GM23338 (cell line): ENCODE measurements around the gene BDH1. TPM values are rescaled to one million over a fixed set of nuclear protein-coding genes. Genes with fewer than 3 reads are reported as not detected.

Experiments
- ATAC-seq: fragments of 200-7000 bp; cut with Tn5 transposase; 3 replicates; pipeline ENCODE4 v1.9.1; 2020
- DNase-seq: peaks from one replicate; pipeline ENCODE4 v3.0.0-alpha.2; 2015; ENCODE audit warnings: low spot score
- H2AFZ ChIP-seq: fragments of 200-600 bp; sonication (generic); 2 replicates; pipeline ENCODE4 v1.8.0; 2016; ENCODE audit warnings: antibody characterized with exemption, mild to moderate bottlenecking, moderate library complexity
- H3F3A ChIP-seq: fragments of 200-600 bp; sonication (generic); replicated peaks from 2 replicates; pipeline ENCODE4 v1.8.0; 2017; ENCODE audit warnings: antibody characterized with exemption, mixed run types, low read depth
- H3K27ac ChIP-seq: fragments of 200-600 bp; sonication (generic); 2 replicates; pipeline ENCODE4 v1.6.1; 2016; ENCODE audit warnings: low read depth
- H3K27me3 ChIP-seq: fragments of 200-600 bp; sonication (generic); 2 replicates; pipeline ENCODE4 v1.8.0; 2016; ENCODE audit warnings: mild to moderate bottlenecking, mixed run types, moderate library complexity; ENCODE audit not compliant: insufficient read depth
- H3K36me3 ChIP-seq: fragments of 200-600 bp; sonication (generic); 2 replicates; pipeline ENCODE4 v1.8.0; 2016; ENCODE audit warnings: mild to moderate bottlenecking; ENCODE audit not compliant: insufficient read depth
- H3K4me1 ChIP-seq: fragments of 200-600 bp; sonication (generic); 2 replicates; pipeline ENCODE4 v1.8.0; 2016; ENCODE audit warnings: mild to moderate bottlenecking, moderate library complexity; ENCODE audit not compliant: insufficient read depth
- H3K4me2 ChIP-seq: fragments of 200-600 bp; sonication (generic); 2 replicates; pipeline ENCODE4 v1.7.1; 2017; ENCODE audit warnings: mixed run types
- H3K4me3 ChIP-seq: fragments of 200-600 bp; sonication (generic); 2 replicates; pipeline ENCODE4 v1.6.1; 2016; ENCODE audit warnings: mixed run types
- H3K79me2 ChIP-seq: fragments of 200-600 bp; sonication (generic); replicated peaks from 2 replicates; pipeline ENCODE4 v1.8.0; 2017; ENCODE audit warnings: mild to moderate bottlenecking; ENCODE audit not compliant: insufficient read depth
- H3K9me2 ChIP-seq: fragments of 200-600 bp; sonication (generic); 2 replicates; pipeline ENCODE4 v1.8.0; 2017; ENCODE audit not compliant: insufficient read depth
- H4K20me1 ChIP-seq: fragments of 200-600 bp; sonication (generic); replicated peaks from 2 replicates; pipeline ENCODE4 v1.8.0; 2017; ENCODE audit warnings: mild to moderate bottlenecking; ENCODE audit not compliant: insufficient read depth
- H3K27ac Mint-ChIP-seq: 2 replicates; pipeline ENCODE4 v1.8.0; 2020; ENCODE audit warnings: inconsistent platforms, mild to moderate bottlenecking, moderate library complexity, mixed read lengths
- H3K27me3 Mint-ChIP-seq: 3 replicates; pipeline ENCODE4 v1.8.0; 2022; ENCODE audit warnings: low read depth, mild to moderate bottlenecking, moderate library complexity, mixed read lengths, inconsistent platforms; ENCODE audit not compliant: insufficient read depth, poor library complexity
- H3K36me3 Mint-ChIP-seq: 3 replicates; pipeline ENCODE4 v1.8.0; 2021; ENCODE audit warnings: low read depth, mild to moderate bottlenecking, inconsistent platforms, moderate library complexity, mixed read lengths
- H3K4me1 Mint-ChIP-seq: 3 replicates; pipeline ENCODE4 v1.8.0; 2020; ENCODE audit warnings: mild to moderate bottlenecking, inconsistent platforms, mixed read lengths
- H3K4me3 Mint-ChIP-seq: 3 replicates; pipeline ENCODE4 v1.8.0; 2021; ENCODE audit warnings: moderate library complexity, mild to moderate bottlenecking, inconsistent platforms, mixed read lengths
- H3K9me3 Mint-ChIP-seq: 3 replicates; pipeline ENCODE4 v1.8.0; 2020; ENCODE audit warnings: moderate library complexity, mild to moderate bottlenecking, inconsistent platforms, mixed read lengths
- CREB1 ChIP-seq: fragments of 250-450 bp; sonication (Bioruptor Pico); IDR thresholded peaks from 2 replicates; pipeline ENCODE4 v1.5.0; 2020; ENCODE audit warnings: low read depth, mild to moderate bottlenecking, moderate library complexity
- EZH2 ChIP-seq: fragments of 200-600 bp; sonication (generic); IDR thresholded peaks from one replicate; pipeline ENCODE4 v1.8.0; 2017; ENCODE audit warnings: antibody characterized with exemption, mild to moderate bottlenecking, low read depth; ENCODE audit not compliant: unreplicated experiment
- JUNB ChIP-seq: IDR thresholded peaks from one replicate; pipeline ENCODE4 v1.6.1; 2016; ENCODE audit warnings: antibody characterized with exemption; ENCODE audit not compliant: unreplicated experiment
- ZNF114 ChIP-seq: fragments of 250-450 bp; sonication (Bioruptor Pico); IDR thresholded peaks from 2 replicates; pipeline ENCODE4 v1.5.0; 2020; ENCODE audit warnings: mild to moderate bottlenecking, moderate library complexity
- polyA plus RNA-seq: library from polyadenylated mRNA; unstranded; fragments of >200 nt; fragmentation: Nextera tagmentation; extraction: Ambion mirVana; gene quantifications from 2 replicates; pipeline ENCODE4 v1.2.1, GENCODE V29; 2016
- total RNA-seq: library from RNA; depleted of rRNA; stranded (reverse); fragments of >200 nt; shearing (Covaris generic); gene quantifications from 2 replicates; pipeline ENCODE4 v1.2.3, GENCODE V29; 2014
- TF ChIP-seq, protein P1 (sequence below): IDR thresholded peaks from one replicate; pipeline ENCODE4 v1.6.1; 2018; ENCODE audit warnings: antibody characterized with exemption; ENCODE audit not compliant: unreplicated experiment
- TF ChIP-seq, protein P2 (sequence below): IDR thresholded peaks from 2 replicates; pipeline ENCODE4 v1.6.1; 2016; ENCODE audit warnings: antibody characterized with exemption

The BDH1 gene
- total and polyA plus RNA-seq, 2 experiments from 2014 or later = 18.1 to 19.3 TPM

GRCh38 chr3:197523526-197523925 lies 32.2 kb downstream of the BDH1 start:
- peaks cover 28% of the 10 kb centered on the region for H3K36me3 Mint-ChIP-seq
- Histone ChIP-seq H3K9me2 (no peaks in the 10 kb centered on the region), H3K79me2 (no peaks in the 10 kb centered on the region), H4K20me1 (no peaks in the 10 kb centered on the region), H2AFZ (no peak overlapping the region), H3K27ac (no peak overlapping the region), H3K27me3 (no peaks in the 10 kb centered on the region), H3K4me2 (no peak overlapping the region), H3K4me3 (no peak overlapping the region), H3F3A (no peaks in the 10 kb centered on the region; the same call in 1 of the 2 replicates), H3K4me1 (peaks cover 5% of the 10 kb centered on the region; the same call in 1 of the 2 replicates), H3K36me3 (no peaks in the 10 kb centered on the region)
- DNase-seq (no peak), ATAC-seq (no peak)
- H3K4me3 Mint-ChIP-seq = no peak overlapping the region
- peaks cover 4% of the 10 kb centered on the region for H3K9me3 Mint-ChIP-seq
- no peak for TF ChIP-seq ZNF114 (CRISPR knock-in tag)
- TF ChIP-seq EZH2 = no peak
- no peak for TF ChIP-seq CREB1 (CRISPR knock-in tag)
- TF ChIP-seq, protein P1, sequence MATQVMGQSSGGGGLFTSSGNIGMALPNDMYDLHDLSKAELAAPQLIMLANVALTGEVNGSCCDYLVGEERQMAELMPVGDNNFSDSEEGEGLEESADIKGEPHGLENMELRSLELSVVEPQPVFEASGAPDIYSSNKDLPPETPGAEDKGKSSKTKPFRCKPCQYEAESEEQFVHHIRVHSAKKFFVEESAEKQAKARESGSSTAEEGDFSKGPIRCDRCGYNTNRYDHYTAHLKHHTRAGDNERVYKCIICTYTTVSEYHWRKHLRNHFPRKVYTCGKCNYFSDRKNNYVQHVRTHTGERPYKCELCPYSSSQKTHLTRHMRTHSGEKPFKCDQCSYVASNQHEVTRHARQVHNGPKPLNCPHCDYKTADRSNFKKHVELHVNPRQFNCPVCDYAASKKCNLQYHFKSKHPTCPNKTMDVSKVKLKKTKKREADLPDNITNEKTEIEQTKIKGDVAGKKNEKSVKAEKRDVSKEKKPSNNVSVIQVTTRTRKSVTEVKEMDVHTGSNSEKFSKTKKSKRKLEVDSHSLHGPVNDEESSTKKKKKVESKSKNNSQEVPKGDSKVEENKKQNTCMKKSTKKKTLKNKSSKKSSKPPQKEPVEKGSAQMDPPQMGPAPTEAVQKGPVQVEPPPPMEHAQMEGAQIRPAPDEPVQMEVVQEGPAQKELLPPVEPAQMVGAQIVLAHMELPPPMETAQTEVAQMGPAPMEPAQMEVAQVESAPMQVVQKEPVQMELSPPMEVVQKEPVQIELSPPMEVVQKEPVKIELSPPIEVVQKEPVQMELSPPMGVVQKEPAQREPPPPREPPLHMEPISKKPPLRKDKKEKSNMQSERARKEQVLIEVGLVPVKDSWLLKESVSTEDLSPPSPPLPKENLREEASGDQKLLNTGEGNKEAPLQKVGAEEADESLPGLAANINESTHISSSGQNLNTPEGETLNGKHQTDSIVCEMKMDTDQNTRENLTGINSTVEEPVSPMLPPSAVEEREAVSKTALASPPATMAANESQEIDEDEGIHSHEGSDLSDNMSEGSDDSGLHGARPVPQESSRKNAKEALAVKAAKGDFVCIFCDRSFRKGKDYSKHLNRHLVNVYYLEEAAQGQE = no peak
- TF ChIP-seq, protein P2, sequence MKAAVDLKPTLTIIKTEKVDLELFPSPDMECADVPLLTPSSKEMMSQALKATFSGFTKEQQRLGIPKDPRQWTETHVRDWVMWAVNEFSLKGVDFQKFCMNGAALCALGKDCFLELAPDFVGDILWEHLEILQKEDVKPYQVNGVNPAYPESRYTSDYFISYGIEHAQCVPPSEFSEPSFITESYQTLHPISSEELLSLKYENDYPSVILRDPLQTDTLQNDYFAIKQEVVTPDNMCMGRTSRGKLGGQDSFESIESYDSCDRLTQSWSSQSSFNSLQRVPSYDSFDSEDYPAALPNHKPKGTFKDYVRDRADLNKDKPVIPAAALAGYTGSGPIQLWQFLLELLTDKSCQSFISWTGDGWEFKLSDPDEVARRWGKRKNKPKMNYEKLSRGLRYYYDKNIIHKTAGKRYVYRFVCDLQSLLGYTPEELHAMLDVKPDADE = no peak
- H3K4me1 Mint-ChIP-seq = peaks cover 30% of the 10 kb centered on the region
- H3K27ac Mint-ChIP-seq = no peak overlapping the region
- peaks cover 6% of the 10 kb centered on the region for H3K27me3 Mint-ChIP-seq

GRCh38 chr3:197522881-197523441 lies 32.8 kb downstream of the BDH1 start:
- Mint-ChIP-seq H3K4me1 (peaks cover 30% of the 10 kb centered on the region), H3K36me3 (peaks cover 25% of the 10 kb centered on the region), H3K27ac (no peak overlapping the region), H3K27me3 (peaks cover 6% of the 10 kb centered on the region), H3K4me3 (no peak overlapping the region), H3K9me3 (peaks cover 4% of the 10 kb centered on the region)
- DNase-seq (no peak), ATAC-seq (no peak)
- no peaks in the 10 kb centered on the region for H3K9me2 ChIP-seq
- H4K20me1 ChIP-seq = no peaks in the 10 kb centered on the region
- H3K4me1 ChIP-seq = peaks cover 5% of the 10 kb centered on the region; the same call in 1 of the 2 replicates
- no peak overlapping the region for H3K27ac ChIP-seq
- no peak for TF ChIP-seq JUNB
- H3K4me2 ChIP-seq = no peak overlapping the region
- no peaks in the 10 kb centered on the region for H3K27me3 ChIP-seq
- no peaks in the 10 kb centered on the region; the same call in 1 of the 2 replicates for H3F3A ChIP-seq
- H2AFZ ChIP-seq = no peak overlapping the region
- no peaks in the 10 kb centered on the region for H3K79me2 ChIP-seq
- H3K4me3 ChIP-seq = no peak overlapping the region
- no peaks in the 10 kb centered on the region for H3K36me3 ChIP-seq
